ENCODE results near the gene MBP.

The MBP gene

DNA sequence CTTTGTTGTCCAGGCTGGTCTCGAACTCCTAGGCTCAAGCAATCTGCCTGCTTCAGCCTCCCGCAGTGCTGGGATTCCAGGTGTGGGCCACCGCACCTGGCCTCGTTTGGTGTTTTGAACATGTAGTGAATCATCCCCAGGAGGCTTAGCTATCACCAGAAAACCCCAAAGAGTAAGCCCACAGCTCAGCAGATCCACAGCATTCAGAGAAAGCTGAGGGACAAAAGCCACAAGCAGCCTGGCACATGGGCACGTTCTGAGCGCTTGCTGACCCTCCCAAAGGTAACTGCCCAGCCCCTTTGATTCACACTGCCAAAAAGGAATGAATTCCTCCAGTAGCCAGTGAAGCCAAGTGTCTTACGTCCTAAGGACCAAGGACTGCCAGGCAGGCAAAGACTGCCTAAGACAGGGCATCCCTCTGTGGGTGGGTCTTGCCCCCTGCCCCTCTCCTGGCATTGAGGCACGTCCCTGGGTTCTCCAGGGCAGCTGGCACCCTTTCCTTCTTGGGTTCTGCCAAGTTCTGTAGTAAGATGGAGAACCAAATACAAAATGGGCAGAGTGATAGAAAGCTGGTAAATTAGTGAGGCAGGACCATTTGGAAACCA, 31.7 kb downstream of the MBP start:
- peak; percentile 65 for DNase-seq (ENCODE audit: low spot score)

- DNase-seq (ENCODE audit: low spot score), result peak; percentile 34
These were observed 32.9 kb downstream of the MBP start for GRCh38 chr18:77099485-77100370.

- no peak for DNase-seq (ENCODE audit: low spot score)
These were observed 33.9 kb downstream of the MBP start for GRCh38 chr18:77098538-77099174.

- DNase-seq (ENCODE audit: low spot score), result no peak
These were observed 34.6 kb downstream of the MBP start for GRCh38 chr18:77098029-77098428.

- no peak for DNase-seq (ENCODE audit: low spot score)
These were observed 35.4 kb downstream of the MBP start for GRCh38 chr18:77096936-77097886.

- DNase-seq (ENCODE audit: low spot score), result no peak
These were observed 36.9 kb downstream of the MBP start for GRCh38 chr18:77095391-77096371.

DNA sequence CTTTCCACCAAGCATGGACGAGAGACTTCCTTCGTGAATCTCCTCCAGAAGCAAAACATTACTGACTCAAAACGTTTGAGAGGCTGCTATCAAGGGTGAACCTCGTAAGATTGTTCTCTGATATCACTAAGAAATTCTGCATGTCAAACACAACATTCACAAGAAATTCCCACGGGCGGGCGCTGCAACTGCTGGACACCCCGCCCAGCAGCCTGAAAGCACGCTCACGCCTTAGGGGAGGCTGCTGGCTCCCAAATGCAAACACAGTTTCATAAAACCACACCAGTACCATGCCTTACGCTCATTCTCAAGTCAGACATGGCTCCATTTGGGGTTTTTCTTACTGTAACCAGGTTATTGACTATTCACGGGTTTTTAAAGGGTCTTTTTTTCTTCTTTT, 39.0 kb downstream of the MBP start:
- no peak for DNase-seq (ENCODE audit: low spot score)

GRCh38 chr18:77093067-77093430, 39.5 kb downstream of the MBP start:
- DNase-seq (ENCODE audit: low spot score), result no peak

DNA sequence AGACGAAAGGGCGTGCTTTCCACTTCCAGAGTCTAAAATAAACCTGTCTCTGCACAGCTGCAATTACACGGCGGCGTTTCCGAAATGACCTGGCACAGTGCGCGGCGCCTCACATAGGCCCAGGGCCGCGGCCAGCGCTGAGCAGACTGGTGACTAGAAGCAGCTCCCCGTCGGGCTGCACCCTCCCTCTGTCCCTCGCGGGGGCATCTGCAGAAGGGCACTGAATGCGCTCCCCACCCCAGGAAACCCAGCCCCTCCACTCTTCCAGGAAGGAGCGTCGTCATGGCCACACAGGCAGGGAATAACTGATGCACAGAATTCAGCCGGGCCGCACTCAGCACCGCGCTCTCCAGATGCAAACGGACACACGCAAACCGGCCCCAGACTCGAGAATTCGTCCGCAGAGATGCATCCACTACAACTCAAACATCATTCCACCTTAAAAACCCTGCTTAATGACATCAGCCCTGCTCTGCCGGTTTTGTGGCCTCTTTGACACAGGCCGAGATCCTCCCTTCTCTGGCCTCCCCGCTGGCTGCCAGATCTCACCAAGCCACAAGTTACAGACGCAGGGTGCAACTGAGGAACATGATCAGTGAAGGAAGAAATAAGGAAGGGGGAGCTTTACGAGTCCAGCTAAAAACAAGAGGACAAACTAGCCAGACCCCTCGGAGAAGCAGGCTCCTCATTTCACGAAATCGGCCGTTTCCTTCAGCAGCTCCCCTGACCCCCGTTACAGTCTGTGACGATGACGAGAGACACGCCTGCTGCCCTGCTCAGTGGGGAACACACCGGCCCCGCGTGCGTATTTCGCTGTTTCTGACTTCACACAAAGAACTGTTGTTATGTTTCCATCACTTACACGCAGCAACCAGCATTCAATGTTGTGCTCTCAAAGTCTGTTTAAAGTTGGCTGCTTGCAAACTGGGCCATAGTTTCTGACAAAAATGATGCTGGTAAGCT, 40.2 kb downstream of the MBP start:
- no peak for DNase-seq (ENCODE audit: low spot score)

DNA sequence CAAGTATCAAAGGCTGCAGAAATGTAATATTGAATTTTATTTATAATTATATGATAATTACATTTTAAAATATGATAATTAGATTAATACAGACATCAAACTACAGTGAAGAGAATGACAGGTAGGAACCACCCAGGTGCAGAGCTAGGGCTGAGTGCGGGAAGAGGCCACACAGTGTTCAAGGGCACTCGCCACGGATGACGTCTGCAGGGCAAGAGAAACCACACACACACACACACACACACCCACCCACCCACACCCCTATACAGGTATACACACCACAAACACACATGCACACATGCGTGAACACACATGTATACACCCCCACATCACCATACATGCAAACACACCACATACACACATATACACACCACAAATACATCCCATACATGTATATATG, 41.2 kb downstream of the MBP start:
- no peak for DNase-seq (ENCODE audit: low spot score)

GRCh38 chr18:77090546-77091174, 41.9 kb downstream of the MBP start:
- DNase-seq (ENCODE audit: low spot score), result no peak

- DNase-seq (ENCODE audit: low spot score), result no peak
These were observed 42.8 kb downstream of the MBP start for GRCh38 chr18:77089723-77090285.

DNA sequence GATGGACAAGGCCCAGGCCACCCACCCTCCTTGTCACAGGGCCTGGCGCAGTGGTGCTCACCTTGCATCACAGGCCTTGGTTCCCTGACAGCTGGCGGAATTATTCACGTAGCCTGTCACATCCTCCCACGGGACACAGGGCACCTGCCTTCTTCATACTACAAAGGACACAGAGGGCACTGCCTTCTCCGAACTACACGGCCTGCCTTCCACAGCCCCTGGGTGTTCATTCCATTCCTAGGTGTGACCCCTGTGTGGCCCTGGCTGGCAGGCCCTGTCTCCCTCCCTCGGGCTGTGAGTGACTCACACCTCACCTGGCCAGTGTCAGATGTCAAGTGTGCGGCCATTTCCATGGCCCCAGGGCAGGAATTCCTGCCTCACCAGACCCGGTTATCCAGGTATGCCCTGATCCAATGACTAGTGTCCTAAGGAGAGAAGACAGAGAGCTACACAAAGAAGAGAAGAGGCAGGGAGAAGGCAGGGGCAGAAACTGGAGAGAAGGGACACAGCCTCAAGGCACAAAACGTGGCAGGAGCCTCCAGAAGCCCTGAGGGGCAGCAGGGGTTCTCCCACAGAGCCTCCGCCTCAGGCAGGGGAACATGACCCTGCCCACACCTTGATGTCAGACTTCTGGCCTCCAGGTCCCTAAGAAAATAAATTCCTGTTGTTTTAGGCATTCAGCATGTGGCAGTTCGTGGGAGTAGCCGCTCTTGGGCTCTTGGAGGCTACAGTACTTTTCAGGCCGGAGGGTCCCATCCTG, 43.4 kb downstream of the MBP start:
- DNase-seq (ENCODE audit: low spot score), result no peak

GRCh38 chr18:77087393-77088141, 45.0 kb downstream of the MBP start:
- DNase-seq (ENCODE audit: low spot score), result no peak

GRCh38 chr18:77086656-77087392, 45.8 kb downstream of the MBP start:
- DNase-seq (ENCODE audit: low spot score), result no peak

DNA sequence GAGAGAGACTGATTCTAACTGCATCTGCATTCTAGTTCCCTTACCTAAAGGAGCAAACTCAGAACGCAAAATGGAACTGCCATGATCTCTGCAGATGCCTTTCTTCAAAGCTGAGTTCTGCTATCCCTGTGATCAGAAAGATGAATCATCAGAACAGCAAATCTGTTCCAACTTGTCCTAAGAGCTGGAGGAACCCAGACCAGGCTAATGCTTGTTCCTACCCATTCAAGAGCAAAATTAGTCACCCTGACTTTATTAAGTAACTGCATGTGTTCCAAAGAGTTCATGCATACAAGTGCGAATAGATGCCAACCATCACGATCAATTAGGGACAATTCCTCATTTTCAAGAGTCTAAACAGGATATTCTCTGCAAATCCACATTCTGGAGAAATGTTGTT, 46.5 kb downstream of the MBP start:
- DNase-seq (ENCODE audit: low spot score), result no peak

DNA sequence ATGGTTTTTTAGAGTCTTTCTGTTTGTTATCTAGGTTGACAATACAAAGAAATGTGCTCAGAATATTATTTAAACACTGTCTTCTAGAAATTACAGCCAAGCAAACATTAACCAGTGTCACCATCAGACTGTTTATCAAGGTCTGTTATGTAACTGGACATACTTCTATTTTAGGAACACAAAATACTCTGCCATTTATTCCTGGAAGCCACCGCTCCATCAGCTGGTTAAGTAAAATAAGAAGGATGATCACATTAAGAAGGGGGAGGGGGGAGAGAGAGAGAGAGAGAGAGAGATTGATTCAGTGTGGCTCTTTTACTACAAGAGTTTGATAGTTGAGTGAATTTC, 47.9 kb downstream of the MBP start:
- DNase-seq (ENCODE audit: low spot score), result no peak
